Astrocyte (in vitro differentiated cells and primary cell): ENCODE results near the gene CACNA1C. TPM values are rescaled to one million over a fixed set of nuclear protein-coding genes. Genes with fewer than 3 reads are reported as not detected.

Experiments used
- DNase-seq: peaks from one replicate; pipeline ENCODE4 v3.0.0-alpha.2; 2010; ENCODE audit warnings: low read depth
- FAIRE-seq: peaks from 2 replicates; lab custom pipeline; 2011; peaks lifted over from hg19 to GRCh38; lab: Jason Lieb, UNC
- H2AFZ ChIP-seq: 2 replicates; pipeline ENCODE4 v1.6.0; 2012; ENCODE audit warnings: low read depth, low read length, inconsistent platforms
- H3K27ac ChIP-seq: 2 replicates; pipeline ENCODE4 v1.5.1; 2011; ENCODE audit warnings: low read depth, low read length, inconsistent platforms
- H3K27me3 ChIP-seq: 2 replicates; pipeline ENCODE4 v1.6.0; 2011; ENCODE audit warnings: low read length, inconsistent platforms; ENCODE audit not compliant: insufficient read depth
- H3K36me3 ChIP-seq: 2 replicates; pipeline ENCODE4 v1.5.1; 2011; ENCODE audit warnings: low read length, inconsistent platforms; ENCODE audit not compliant: insufficient read depth
- H3K4me1 ChIP-seq: 2 replicates; pipeline ENCODE4 v1.5.1; 2011; ENCODE audit warnings: low read length, inconsistent platforms; ENCODE audit not compliant: insufficient read depth
- H3K4me2 ChIP-seq: 2 replicates; pipeline ENCODE4 v1.6.0; 2012; ENCODE audit warnings: low read length, inconsistent platforms
- H3K4me3 ChIP-seq: 2 replicates; pipeline ENCODE4 v1.5.1; 2011; ENCODE audit warnings: low read depth, mild to moderate bottlenecking, low read length, inconsistent platforms; ENCODE audit not compliant: insufficient read depth
- H3K79me2 ChIP-seq: 2 replicates; pipeline ENCODE4 v1.6.0; 2012; ENCODE audit warnings: mild to moderate bottlenecking, low read length, inconsistent platforms; ENCODE audit not compliant: insufficient read depth
- H3K9ac ChIP-seq: 2 replicates; pipeline ENCODE4 v1.6.0; 2012; ENCODE audit warnings: mild to moderate bottlenecking, low read length, inconsistent platforms
- H3K9me3 ChIP-seq: 2 replicates; pipeline ENCODE4 v1.5.1; 2012; ENCODE audit warnings: low read depth, mild to moderate bottlenecking, low read length, inconsistent platforms; ENCODE audit not compliant: insufficient read depth
- H4K20me1 ChIP-seq: 2 replicates; pipeline ENCODE4 v1.6.0; 2012; ENCODE audit warnings: low read length, inconsistent platforms; ENCODE audit not compliant: insufficient read depth
- H3K27ac Mint-ChIP-seq: one replicate; pipeline ENCODE4 v1.8.0; 2021; ENCODE audit warnings: mild to moderate bottlenecking, mixed read lengths; ENCODE audit not compliant: unreplicated experiment
- H3K27me3 Mint-ChIP-seq: one replicate; pipeline ENCODE4 v1.8.0; 2021; ENCODE audit warnings: low read depth, mixed read lengths; ENCODE audit not compliant: unreplicated experiment
- H3K36me3 Mint-ChIP-seq: one replicate; pipeline ENCODE4 v1.8.0; 2021; ENCODE audit warnings: low read depth, mixed read lengths; ENCODE audit not compliant: unreplicated experiment
- H3K4me1 Mint-ChIP-seq: one replicate; pipeline ENCODE4 v1.8.0; 2021; ENCODE audit warnings: low read depth, mixed read lengths; ENCODE audit not compliant: unreplicated experiment
- H3K4me3 Mint-ChIP-seq: one replicate; pipeline ENCODE4 v1.8.0; 2021; ENCODE audit warnings: mild to moderate bottlenecking, moderate library complexity, mixed read lengths; ENCODE audit not compliant: unreplicated experiment
- H3K9me3 Mint-ChIP-seq: one replicate; pipeline ENCODE4 v1.8.0; 2021; ENCODE audit warnings: mild to moderate bottlenecking, mixed read lengths; ENCODE audit not compliant: unreplicated experiment
- CTCF ChIP-seq: IDR thresholded peaks from 2 replicates; pipeline ENCODE4 v1.5.1; 2011; ENCODE audit warnings: low read depth, mild to moderate bottlenecking, inconsistent platforms, low read length, moderate library complexity; ENCODE audit not compliant: insufficient read depth
- EZH2 ChIP-seq: IDR thresholded peaks from 2 replicates; pipeline ENCODE4 v1.6.1; 2012; ENCODE audit warnings: mild to moderate bottlenecking, low read length, inconsistent platforms; ENCODE audit not compliant: insufficient read depth
- total RNA-seq: library from RNA; stranded (reverse); gene quantifications from 2 replicates; pipeline ENCODE4 v1.2.1, GENCODE V29; 2021

The CACNA1C gene
- total RNA-seq, 1 donor from 2014 or later, result 2.1 TPM

GRCh38 chr12:2633176-2633824 lies 580.5 kb downstream of the CACNA1C start:
- H3K27ac ChIP-seq, result no peak overlapping the region
- DNase-seq (no peak), FAIRE-seq (no peak)
- no peak overlapping the region for H2AFZ ChIP-seq
- H4K20me1 ChIP-seq, result no peaks in the 10 kb centered on the region
- H3K4me3 ChIP-seq, result no peak overlapping the region
- H3K9me3 Mint-ChIP-seq, result peaks cover 2% of the 10 kb centered on the region
- H3K27me3 Mint-ChIP-seq, result peaks cover 12% of the 10 kb centered on the region
- no peak overlapping the region for H3K4me2 ChIP-seq
- no peaks in the 10 kb centered on the region for H3K4me1 ChIP-seq
- no peaks in the 10 kb centered on the region for H3K27me3 ChIP-seq
- H3K36me3 Mint-ChIP-seq, result no peaks in the 10 kb centered on the region
- H3K4me3 Mint-ChIP-seq, result no peak overlapping the region
- no peaks in the 10 kb centered on the region for H3K79me2 ChIP-seq
- no peak for TF ChIP-seq CTCF
- no peak for TF ChIP-seq EZH2
- H3K27ac Mint-ChIP-seq, result no peak overlapping the region
- no peak overlapping the region for H3K9ac ChIP-seq
- no peaks in the 10 kb centered on the region for H3K36me3 ChIP-seq
- peaks cover 9% of the 10 kb centered on the region for H3K4me1 Mint-ChIP-seq
- H3K9me3 ChIP-seq, result peaks cover 4% of the 10 kb centered on the region

- H3K36me3 Mint-ChIP-seq, result no peaks in the 10 kb centered on the region
- H2AFZ ChIP-seq, result no peak overlapping the region
- H3K9me3 Mint-ChIP-seq, result peaks cover 2% of the 10 kb centered on the region
- H3K4me1 ChIP-seq, result no peaks in the 10 kb centered on the region
- H3K9me3 ChIP-seq, result peaks cover 4% of the 10 kb centered on the region
- no peaks in the 10 kb centered on the region for H3K36me3 ChIP-seq
- H3K27ac ChIP-seq, result no peak overlapping the region
- H3K79me2 ChIP-seq, result no peaks in the 10 kb centered on the region
- H3K4me3 ChIP-seq, result no peak overlapping the region
- H3K27me3 Mint-ChIP-seq, result peaks cover 14% of the 10 kb centered on the region
- FAIRE-seq (no peak), DNase-seq (no peak)
- no peaks in the 10 kb centered on the region for H3K27me3 ChIP-seq
- no peak overlapping the region for H3K27ac Mint-ChIP-seq
- H3K4me2 ChIP-seq, result no peak overlapping the region
- no peak overlapping the region for H3K4me3 Mint-ChIP-seq
- H3K9ac ChIP-seq, result no peak overlapping the region
- H4K20me1 ChIP-seq, result no peaks in the 10 kb centered on the region
- peaks cover 9% of the 10 kb centered on the region for H3K4me1 Mint-ChIP-seq
- TF ChIP-seq EZH2, result no peak
- TF ChIP-seq CTCF, result no peak
Measured at GRCh38 chr12:2633825-2634200, 581.0 kb downstream of the CACNA1C start.

- H3K27ac Mint-ChIP-seq, result no peak overlapping the region
- H3K27me3 ChIP-seq, result no peaks in the 10 kb centered on the region
- peaks cover 2% of the 10 kb centered on the region for H3K9me3 Mint-ChIP-seq
- H3K36me3 Mint-ChIP-seq, result no peaks in the 10 kb centered on the region
- no peak for DNase-seq
- H4K20me1 ChIP-seq, result no peaks in the 10 kb centered on the region
- H3K4me2 ChIP-seq, result no peak overlapping the region
- no peak overlapping the region for H2AFZ ChIP-seq
- no peaks in the 10 kb centered on the region for H3K36me3 ChIP-seq
- TF ChIP-seq EZH2 (no peak), CTCF (no peak)
- H3K9me3 ChIP-seq, result peaks cover 4% of the 10 kb centered on the region
- H3K4me3 ChIP-seq, result no peak overlapping the region
- H3K27ac ChIP-seq, result no peak overlapping the region
- no peak overlapping the region for H3K9ac ChIP-seq
- no peak overlapping the region for H3K4me3 Mint-ChIP-seq
- peaks cover 9% of the 10 kb centered on the region for H3K4me1 Mint-ChIP-seq
- H3K4me1 ChIP-seq, result no peaks in the 10 kb centered on the region
- no peaks in the 10 kb centered on the region for H3K79me2 ChIP-seq
- FAIRE-seq, result no peak
- H3K27me3 Mint-ChIP-seq, result peaks cover 14% of the 10 kb centered on the region
Measured at GRCh38 chr12:2634471-2634870, 581.7 kb downstream of the CACNA1C start.
